ENCODE data around the gene ACSF2. TPM values are rescaled to one million over a fixed set of nuclear protein-coding genes. Genes with fewer than 3 reads are reported as not detected.

The ACSF2 gene
- total RNA-seq, 1 donor from 2014 or later, result 13.6 TPM

DNA sequence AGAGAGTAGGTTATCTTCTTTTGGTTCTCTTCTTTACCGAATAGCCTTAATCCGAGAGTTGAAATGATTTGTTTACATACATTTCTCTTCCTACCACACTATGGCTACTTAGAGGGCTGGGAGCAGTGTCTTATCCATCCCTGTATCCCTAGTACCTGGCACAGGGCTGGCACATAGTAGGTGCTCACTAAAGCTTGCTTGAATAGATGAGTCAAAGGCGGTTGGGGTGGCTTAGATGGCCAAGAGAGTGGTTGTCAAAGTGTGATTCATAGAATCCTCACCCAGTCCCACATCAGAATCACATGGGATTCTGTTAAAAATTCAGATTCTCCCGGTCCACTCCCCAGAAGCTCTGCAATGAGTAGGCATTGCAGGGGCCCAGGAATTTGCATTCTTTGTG is 31.6 kb downstream of the ACSF2 start:
- Mint-ChIP-seq H3K36me3 (ENCODE audit: low read depth) (no peaks in the 10 kb centered on the region), H3K4me3 (no peak overlapping the region), H3K27me3 (no peaks in the 10 kb centered on the region), H3K27ac (no peak overlapping the region), H3K9me3 (no peaks in the 10 kb centered on the region), H3K4me1 (no peaks in the 10 kb centered on the region)
- intact Hi-C loops (cut with micrococcal nuclease), result no loop called here
- DNase-seq, result no peak

DNA sequence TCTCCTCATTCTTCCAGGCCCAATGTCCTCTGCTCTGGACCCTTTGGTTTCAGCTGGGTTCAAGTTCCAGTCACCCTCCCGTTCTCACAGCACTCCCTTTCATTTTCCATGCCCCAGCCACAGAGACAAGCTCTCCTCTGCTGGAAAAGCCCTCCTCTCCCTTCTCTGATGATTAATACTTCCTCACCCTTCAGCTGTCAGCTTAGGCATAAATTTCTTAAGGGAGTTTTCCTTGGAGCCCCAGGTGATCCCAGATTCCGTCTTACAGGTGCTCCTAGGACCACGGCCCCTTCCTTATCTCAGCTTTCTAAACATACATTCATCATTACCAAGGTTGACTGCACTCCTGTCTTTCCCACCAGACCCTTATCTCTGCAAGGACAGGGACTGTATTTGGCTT is 32.3 kb downstream of the ACSF2 start:
- Mint-ChIP-seq H3K27me3 (no peaks in the 10 kb centered on the region), H3K4me1 (no peaks in the 10 kb centered on the region), H3K27ac (no peak overlapping the region), H3K9me3 (no peaks in the 10 kb centered on the region), H3K36me3 (ENCODE audit: low read depth) (no peaks in the 10 kb centered on the region), H3K4me3 (no peak overlapping the region)
- DNase-seq, result no peak
- intact Hi-C loops (cut with micrococcal nuclease), result no loop called here

DNA sequence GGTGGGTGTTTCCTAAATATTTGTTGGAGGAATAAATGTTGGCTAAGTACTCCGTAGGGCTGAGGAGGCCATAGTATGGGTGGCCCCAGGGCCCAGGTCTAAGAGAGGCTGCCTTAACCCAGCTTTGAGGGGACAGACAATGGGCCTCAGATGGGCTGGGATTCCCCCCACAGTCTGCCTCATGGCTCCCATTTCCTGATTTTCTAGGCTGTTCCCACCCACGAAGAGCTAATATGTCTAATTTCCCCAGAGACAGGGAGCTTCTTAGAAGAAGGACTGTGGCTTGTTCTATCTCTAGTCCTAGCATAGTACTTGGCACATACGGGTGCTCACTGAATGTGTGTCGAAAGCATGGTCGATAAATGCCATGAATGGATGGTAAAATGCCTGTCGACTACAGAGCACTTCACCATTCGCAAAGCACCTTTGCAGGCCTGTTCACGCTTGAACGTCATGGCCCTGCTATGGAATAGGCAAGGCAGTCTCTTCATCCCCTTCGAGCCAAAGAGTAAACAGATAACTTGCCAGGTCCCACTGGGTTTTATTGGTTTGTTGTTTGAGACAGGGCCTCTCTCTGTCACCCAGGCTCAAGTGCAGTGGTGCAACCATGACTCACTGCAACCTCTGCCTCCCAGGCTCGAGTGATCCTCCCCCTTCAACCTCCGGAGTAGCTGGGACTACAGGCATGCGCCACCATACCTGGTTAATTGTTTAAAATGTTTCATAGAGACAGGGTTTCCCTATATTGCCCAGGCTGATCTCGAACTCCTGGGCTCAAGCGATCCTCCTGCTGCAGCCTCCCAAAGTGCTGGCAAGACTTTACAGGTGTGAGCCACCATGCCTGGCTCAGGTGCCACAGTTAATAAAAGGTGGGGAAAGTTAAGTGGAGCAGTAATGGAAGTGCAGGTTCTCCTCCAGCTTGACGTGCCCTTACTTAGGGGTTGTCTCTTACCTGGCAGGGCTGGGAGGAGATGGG is 33.0 kb downstream of the ACSF2 start:
- Mint-ChIP-seq H3K27ac (no peak overlapping the region), H3K36me3 (ENCODE audit: low read depth) (no peaks in the 10 kb centered on the region), H3K27me3 (no peaks in the 10 kb centered on the region), H3K4me3 (no peak overlapping the region), H3K9me3 (no peaks in the 10 kb centered on the region), H3K4me1 (no peaks in the 10 kb centered on the region)
- intact Hi-C loops (cut with micrococcal nuclease), result no loop called here
- DNase-seq, result no peak

DNA sequence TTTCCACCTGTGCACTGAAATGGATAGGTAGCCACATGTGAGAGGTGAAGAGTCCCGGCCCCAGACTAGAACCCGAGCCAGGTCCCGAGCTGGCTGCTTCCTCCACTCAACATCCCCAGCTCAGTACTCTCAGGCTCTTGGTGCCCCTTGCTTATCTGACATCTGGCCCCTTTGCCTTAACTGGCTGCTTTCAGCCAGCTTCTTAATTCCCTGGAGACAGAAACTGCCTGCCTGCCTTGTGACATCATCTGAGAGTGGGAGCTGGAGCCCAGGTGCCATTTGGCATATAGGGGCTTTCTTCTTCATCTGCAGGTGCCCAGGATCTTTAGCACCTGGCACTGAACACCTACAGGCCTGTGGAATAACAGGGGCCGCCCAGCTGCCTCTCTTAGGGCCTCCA is 33.7 kb downstream of the ACSF2 start:
- H3K27ac Mint-ChIP-seq, result no peak overlapping the region
- no peak overlapping the region for H3K4me3 Mint-ChIP-seq

DNA sequence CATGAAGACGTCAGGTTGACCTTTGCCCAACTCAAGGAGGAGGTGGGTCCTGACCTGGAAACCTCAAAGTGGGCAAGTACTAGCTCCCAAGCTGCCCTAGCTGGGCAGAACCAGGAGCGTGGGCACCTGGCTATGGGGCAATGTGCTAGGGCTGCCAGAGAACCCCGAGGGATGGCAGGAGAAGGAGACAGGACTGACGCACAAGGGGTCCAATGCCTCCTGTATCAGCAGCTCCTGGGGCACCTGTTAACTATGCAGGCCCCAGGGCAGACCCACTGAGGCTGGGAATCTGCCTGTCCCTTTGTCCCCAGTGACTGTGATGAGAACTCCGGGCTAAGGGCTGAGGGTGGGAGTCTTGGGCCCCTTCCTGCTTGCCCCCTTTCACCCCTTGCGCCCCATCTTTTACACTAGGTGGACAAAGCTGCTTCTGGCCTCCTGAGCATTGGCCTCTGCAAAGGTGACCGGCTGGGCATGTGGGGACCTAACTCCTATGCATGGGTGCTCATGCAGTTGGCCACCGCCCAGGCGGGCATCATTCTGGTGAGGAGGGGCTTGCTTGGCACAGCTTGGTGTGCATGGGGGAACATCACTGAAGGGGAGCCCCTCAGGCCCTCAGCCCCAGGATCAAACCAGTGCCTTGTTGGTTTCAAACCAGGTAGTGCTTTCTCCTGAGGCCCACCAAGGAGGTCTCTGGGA is 35.0 kb downstream of the ACSF2 start:
- Mint-ChIP-seq H3K27ac (no peak overlapping the region), H3K36me3 (ENCODE audit: low read depth) (no peaks in the 10 kb centered on the region), H3K4me3 (no peak overlapping the region), H3K27me3 (no peaks in the 10 kb centered on the region), H3K4me1 (no peaks in the 10 kb centered on the region), H3K9me3 (no peaks in the 10 kb centered on the region)
- DNase-seq, result no peak
- intact Hi-C loops (cut with micrococcal nuclease), result no loop called here

More for the DNA sequence above, 33.7 kb downstream of the ACSF2 start:
- Mint-ChIP-seq H3K27me3 (no peaks in the 10 kb centered on the region), H3K4me1 (no peaks in the 10 kb centered on the region), H3K9me3 (no peaks in the 10 kb centered on the region), H3K36me3 (ENCODE audit: low read depth) (no peaks in the 10 kb centered on the region)
- intact Hi-C loops (cut with micrococcal nuclease), result no loop called here
- no peak for DNase-seq

DNA sequence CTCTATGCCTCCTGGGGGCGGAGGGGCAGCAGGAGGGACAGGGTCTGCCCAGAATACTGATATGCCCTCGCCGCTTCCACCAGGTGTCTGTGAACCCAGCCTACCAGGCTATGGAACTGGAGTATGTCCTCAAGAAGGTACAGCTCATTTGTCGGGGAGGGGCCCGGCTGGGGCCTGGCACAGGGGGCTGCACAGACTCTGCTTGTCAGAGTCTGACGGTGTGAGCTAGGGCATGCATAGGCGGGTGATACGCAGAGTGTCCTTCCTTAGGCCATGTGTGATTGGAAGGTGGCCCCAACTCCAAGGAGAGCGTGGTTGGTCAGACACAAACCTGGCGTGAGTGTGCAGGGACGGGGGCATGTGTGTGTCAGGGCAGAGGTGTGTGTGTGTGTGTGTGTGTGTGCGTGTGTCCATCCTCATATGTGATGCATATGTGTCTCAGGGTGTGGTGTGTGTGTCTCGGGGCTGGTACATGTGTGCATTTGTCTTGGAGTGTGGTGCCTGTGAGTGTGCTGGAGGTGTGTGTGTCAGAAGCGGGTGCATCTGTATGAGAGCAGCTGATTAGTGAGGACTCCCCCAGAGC is 35.6 kb downstream of the ACSF2 start:
- Mint-ChIP-seq H3K27ac (no peak overlapping the region), H3K4me1 (no peaks in the 10 kb centered on the region)

DNA sequence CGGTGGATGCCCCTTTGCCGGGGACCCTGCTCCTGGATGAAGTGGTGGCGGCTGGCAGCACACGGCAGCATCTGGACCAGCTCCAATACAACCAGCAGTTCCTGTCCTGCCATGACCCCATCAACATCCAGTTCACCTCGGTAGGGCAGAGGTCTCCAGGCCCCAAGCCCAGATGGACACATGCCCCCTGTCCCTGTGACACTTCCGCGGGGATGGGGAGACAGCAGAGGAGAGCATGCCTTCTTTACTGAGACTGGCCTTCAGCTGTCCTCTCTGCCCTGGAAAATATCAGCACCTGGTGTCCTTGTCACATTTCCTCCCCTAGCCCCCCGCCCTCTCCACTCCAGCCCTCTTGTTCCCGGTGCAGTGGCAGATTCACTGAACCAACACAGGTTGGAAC is 36.4 kb downstream of the ACSF2 start:
- intact Hi-C loops (cut with micrococcal nuclease), result no loop called here
- Mint-ChIP-seq H3K9me3 (no peaks in the 10 kb centered on the region), H3K36me3 (ENCODE audit: low read depth) (no peaks in the 10 kb centered on the region), H3K4me1 (no peaks in the 10 kb centered on the region), H3K4me3 (no peak overlapping the region), H3K27me3 (peaks cover under 1% of the 10 kb centered on the region), H3K27ac (no peak overlapping the region)
- DNase-seq, result no peak

More for the DNA sequence above, 35.6 kb downstream of the ACSF2 start:
- Mint-ChIP-seq H3K36me3 (ENCODE audit: low read depth) (no peaks in the 10 kb centered on the region), H3K4me3 (no peak overlapping the region), H3K27me3 (no peaks in the 10 kb centered on the region), H3K9me3 (no peaks in the 10 kb centered on the region)
- no peak for DNase-seq
- intact Hi-C loops (cut with micrococcal nuclease), result no loop called here

DNA sequence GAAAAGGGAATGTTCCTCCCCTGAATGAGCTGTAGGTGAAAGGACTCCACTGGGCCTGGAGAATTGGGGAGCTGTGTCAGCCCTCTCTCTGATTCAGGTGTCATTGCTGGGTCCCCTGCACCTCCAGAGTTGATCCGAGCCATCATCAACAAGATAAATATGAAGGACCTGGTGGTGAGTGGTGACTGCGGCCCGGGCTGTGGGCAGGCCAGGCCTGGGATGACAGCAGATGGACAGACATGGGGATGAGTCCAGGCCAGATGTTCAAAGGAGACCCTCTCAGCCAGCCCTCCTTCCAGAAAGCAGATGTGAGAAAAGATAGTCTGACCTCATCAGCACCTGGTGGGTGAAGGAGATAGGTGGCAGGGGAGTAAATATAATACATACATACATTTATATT is 38.1 kb downstream of the ACSF2 start:
- DNase-seq, result no peak
- Mint-ChIP-seq H3K27ac (no peak overlapping the region), H3K9me3 (no peaks in the 10 kb centered on the region), H3K36me3 (ENCODE audit: low read depth) (no peaks in the 10 kb centered on the region), H3K4me1 (peaks cover 2% of the 10 kb centered on the region), H3K27me3 (peaks cover 11% of the 10 kb centered on the region), H3K4me3 (no peak overlapping the region)
- intact Hi-C loops (cut with micrococcal nuclease), result no loop called here

DNA sequence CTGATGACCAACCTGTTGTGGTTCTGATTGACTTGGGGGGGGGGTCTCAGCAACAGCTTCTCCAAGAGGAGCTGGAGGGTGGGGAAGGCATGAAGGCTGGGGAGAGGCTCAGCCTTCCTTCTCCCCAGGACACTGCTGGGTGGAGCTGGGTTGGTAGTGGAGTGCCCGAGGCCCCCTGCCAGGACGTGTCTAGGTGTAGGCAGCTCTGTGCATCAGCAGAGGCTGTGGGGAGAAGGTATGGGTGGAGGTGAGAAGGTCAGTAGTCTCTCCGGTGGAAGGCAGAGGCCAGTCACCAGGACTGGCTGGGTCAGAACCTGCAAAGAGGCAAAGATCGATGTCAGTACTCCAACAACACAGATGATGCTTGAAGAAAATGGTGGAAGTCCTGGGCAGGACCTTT is 38.7 kb downstream of the ACSF2 start:
- no peak overlapping the region for H3K27ac Mint-ChIP-seq
- H3K4me3 Mint-ChIP-seq, result no peak overlapping the region
- no peaks in the 10 kb centered on the region for H3K9me3 Mint-ChIP-seq
- intact Hi-C loops (cut with micrococcal nuclease), result no loop called here
- H3K4me1 Mint-ChIP-seq, result peaks cover 2% of the 10 kb centered on the region
- H3K27me3 Mint-ChIP-seq, result peaks cover 14% of the 10 kb centered on the region
- no peak for DNase-seq
- no peaks in the 10 kb centered on the region for H3K36me3 Mint-ChIP-seq (ENCODE audit: low read depth)

DNA sequence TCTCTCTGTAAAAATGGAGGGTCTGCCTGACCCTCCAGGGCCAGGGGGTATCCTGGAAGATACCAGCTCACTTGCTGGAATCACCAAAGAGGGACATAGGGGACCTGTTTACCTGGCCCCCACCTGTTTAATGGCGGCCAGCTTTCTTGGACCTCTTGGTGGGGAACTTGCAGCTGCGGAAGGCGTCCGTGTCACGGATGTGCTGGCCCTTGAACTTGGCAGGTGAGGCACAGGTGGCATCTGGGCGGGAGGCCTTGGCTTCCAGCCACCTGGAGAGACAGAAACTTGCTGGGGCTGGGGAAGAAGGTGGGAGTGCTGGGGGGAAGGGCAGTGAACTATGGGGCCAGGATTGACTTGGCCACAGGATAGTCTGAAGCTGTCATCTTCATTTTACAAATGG is 39.2 kb downstream of the ACSF2 start:
- H3K27ac Mint-ChIP-seq, result no peak overlapping the region
- intact Hi-C loops (cut with micrococcal nuclease), result no loop called here
- no peak for DNase-seq
- peaks cover 2% of the 10 kb centered on the region for H3K4me1 Mint-ChIP-seq
- no peaks in the 10 kb centered on the region for H3K9me3 Mint-ChIP-seq
- H3K27me3 Mint-ChIP-seq, result peaks cover 16% of the 10 kb centered on the region
- H3K4me3 Mint-ChIP-seq, result no peak overlapping the region
- H3K36me3 Mint-ChIP-seq (ENCODE audit: low read depth), result no peaks in the 10 kb centered on the region

DNA sequence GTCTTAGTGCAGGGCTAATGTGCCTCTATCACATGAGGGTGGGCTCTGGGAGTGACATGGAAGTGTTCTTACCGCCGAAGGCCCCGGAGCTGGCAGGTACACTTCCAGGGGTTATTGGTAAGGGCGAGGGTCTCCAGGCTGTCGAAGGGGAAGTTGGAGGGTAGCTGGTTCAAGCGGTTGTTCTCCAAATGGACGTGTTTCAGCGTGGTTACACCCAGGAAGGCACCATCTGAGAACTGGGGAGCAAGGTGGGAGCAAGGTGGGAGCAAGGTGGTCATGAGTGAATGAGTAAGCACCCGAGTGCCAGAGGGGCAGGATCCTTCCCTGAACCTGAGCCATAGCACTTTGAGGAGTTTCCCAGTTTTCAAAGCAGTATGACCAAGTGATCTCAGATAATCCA is 39.6 kb downstream of the ACSF2 start:
- intact Hi-C loops (cut with micrococcal nuclease), result no loop called here
- peaks cover 19% of the 10 kb centered on the region for H3K27me3 Mint-ChIP-seq
- no peak overlapping the region for H3K4me3 Mint-ChIP-seq
- H3K4me1 Mint-ChIP-seq, result peaks cover 2% of the 10 kb centered on the region
- DNase-seq, result no peak
- H3K36me3 Mint-ChIP-seq (ENCODE audit: low read depth), result no peaks in the 10 kb centered on the region
- no peak overlapping the region for H3K27ac Mint-ChIP-seq
- no peaks in the 10 kb centered on the region for H3K9me3 Mint-ChIP-seq

DNA sequence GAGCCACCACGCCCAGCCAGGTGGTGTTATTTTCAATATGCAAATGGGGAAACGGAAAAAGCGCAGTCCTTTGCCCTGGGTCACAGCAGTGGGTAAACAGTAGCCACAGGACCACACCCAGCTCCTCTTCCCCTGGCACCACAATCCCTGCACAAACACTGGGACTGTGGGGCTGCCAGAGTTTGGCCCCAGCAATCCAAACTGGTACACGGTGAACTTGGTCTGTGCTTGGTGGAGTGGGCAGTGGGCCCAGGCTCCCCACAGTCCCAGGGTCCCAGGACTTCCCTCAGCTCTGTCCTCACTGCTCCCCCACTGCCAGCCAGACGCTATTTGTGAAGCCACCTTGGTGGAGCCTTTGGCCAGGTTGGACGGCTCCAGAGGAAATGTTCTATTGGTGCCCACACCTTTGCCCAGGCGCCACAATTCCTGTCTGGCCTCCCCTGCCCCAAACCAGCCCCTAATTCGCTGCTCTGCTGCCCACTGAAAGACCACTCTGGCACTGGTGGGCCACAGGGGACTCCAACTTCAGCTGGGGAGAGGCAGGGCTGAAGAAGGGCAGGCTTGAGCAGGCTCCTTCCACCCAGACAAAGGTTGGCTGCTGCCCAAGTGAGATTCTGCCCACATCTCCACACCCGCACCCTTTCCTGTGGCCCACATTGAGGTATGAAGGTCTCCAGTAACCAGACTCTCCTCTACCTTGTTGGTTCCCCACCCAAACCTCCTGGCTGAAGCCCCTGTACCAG is 40.5 kb downstream of the ACSF2 start:
- intact Hi-C loops (cut with micrococcal nuclease), result no loop called here
- H3K4me1 Mint-ChIP-seq, result peaks cover 3% of the 10 kb centered on the region
- no peak for DNase-seq

DNA sequence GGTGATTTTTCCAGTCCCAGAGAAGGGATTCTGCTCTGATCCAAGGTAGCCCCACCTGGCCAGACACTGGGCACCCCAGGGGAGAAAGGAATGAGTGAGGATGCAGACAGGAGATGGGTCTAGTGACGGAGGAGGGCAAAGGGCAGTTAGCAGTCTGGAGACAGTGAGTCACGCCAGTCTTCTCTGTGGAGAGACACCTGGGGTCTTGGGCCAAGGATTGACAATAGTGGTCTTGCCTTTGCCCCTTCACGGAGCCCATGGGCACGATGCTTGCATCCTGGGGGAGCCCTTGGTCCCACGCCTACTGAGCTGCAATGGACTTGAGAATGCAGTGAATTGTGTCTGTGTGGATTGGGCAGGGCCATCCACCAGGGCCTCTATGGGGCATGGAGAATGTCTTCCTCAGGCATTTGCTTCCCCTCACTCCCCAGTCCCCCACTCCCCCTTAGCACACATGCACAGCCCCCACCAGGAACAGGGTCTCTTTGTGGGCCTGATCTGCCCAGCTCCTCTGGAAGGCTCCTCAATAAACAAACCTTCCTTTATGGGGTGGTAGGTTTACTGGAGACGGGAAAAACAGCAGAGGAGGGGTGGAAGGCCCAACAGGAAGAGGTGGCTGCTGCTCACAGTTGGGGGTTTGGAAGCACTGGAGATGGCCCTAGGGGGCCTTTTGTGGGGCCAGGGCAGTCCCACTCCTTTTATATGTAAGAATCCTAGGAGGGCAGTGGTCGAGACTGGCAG is 41.3 kb downstream of the ACSF2 start:
- peaks cover 22% of the 10 kb centered on the region for H3K27me3 Mint-ChIP-seq
- no peak overlapping the region for H3K27ac Mint-ChIP-seq
- no peak for DNase-seq
- no peaks in the 10 kb centered on the region for H3K36me3 Mint-ChIP-seq (ENCODE audit: low read depth)
- no peaks in the 10 kb centered on the region for H3K9me3 Mint-ChIP-seq
- intact Hi-C loops (cut with micrococcal nuclease), result no loop called here
- H3K4me1 Mint-ChIP-seq, result peaks cover 3% of the 10 kb centered on the region
- no peak overlapping the region for H3K4me3 Mint-ChIP-seq

More for the DNA sequence above, 40.5 kb downstream of the ACSF2 start:
- Mint-ChIP-seq H3K27me3 (peaks cover 22% of the 10 kb centered on the region), H3K9me3 (no peaks in the 10 kb centered on the region), H3K4me3 (no peak overlapping the region), H3K36me3 (ENCODE audit: low read depth) (no peaks in the 10 kb centered on the region), H3K27ac (no peak overlapping the region)

Measured in activated CD4-positive, alpha-beta T cell treated with anti-CD3 and anti-CD28 coated beads, Interleukin-2, amount 10 ng/mL, durations not matched to agents 24 days and 14 days (primary cell).